Epidermal melanocyte (primary cell): ENCODE data around the gene WDPCP.
"Not testable (repeated sequence)": the region's sequence is repeated elsewhere in the genome, so short reads cannot be mapped to it uniquely, and the experiment has no call there.

Experiments
- DNase-seq: peaks from one replicate; pipeline ENCODE4 v3.0.0; 2011; ENCODE audit warnings: low spot score; ENCODE audit not compliant: insufficient read length

The WDPCP gene

GRCh38 chr2:63463142-63463541, 125.1 kb downstream of the WDPCP start:
- DNase-seq: no peak

GRCh38 chr2:63446658-63447057, 141.6 kb downstream of the WDPCP start:
- no peak for DNase-seq

GRCh38 chr2:63444565-63445288, 143.6 kb downstream of the WDPCP start:
- no peak for DNase-seq

- no peak for DNase-seq
Measured at GRCh38 chr2:63440612-63441011, 147.7 kb downstream of the WDPCP start.

GRCh38 chr2:63438181-63438580, 150.1 kb downstream of the WDPCP start:
- no peak for DNase-seq

GRCh38 chr2:63436488-63436887, 151.8 kb downstream of the WDPCP start:
- DNase-seq: no peak

- no peak for DNase-seq
Measured at GRCh38 chr2:63435070-63435469, 153.2 kb downstream of the WDPCP start.

GRCh38 chr2:63434024-63435001, 154.0 kb downstream of the WDPCP start:
- no peak for DNase-seq

- no peak for DNase-seq
Measured at GRCh38 chr2:63432373-63432772, 155.9 kb downstream of the WDPCP start.

- DNase-seq: no peak
Measured at GRCh38 chr2:63425606-63426005, 162.7 kb downstream of the WDPCP start.

- no peak for DNase-seq
Measured at GRCh38 chr2:63425079-63425416, 163.2 kb downstream of the WDPCP start.

- no peak for DNase-seq
Measured at GRCh38 chr2:63424329-63425078, 163.8 kb downstream of the WDPCP start.

- DNase-seq: no peak
Measured at GRCh38 chr2:63422556-63422955, 165.7 kb downstream of the WDPCP start.

GRCh38 chr2:63408530-63408929, 179.7 kb downstream of the WDPCP start:
- DNase-seq: no peak

GRCh38 chr2:63406641-63407040, 181.6 kb downstream of the WDPCP start:
- no peak for DNase-seq

GRCh38 chr2:63403820-63404219, 184.5 kb downstream of the WDPCP start:
- no peak for DNase-seq

- DNase-seq: not testable (repeated sequence)
Measured at GRCh38 chr2:63402889-63403288, 185.4 kb downstream of the WDPCP start.

GRCh38 chr2:63399156-63399555, 189.1 kb downstream of the WDPCP start:
- no peak for DNase-seq

GRCh38 chr2:63379451-63379850, 208.8 kb downstream of the WDPCP start:
- DNase-seq: no peak

GRCh38 chr2:63378589-63378988, 209.7 kb downstream of the WDPCP start:
- no peak for DNase-seq

- no peak for DNase-seq
Measured at GRCh38 chr2:63374341-63374740, 213.9 kb downstream of the WDPCP start.

GRCh38 chr2:63372549-63372948, 215.7 kb downstream of the WDPCP start:
- DNase-seq: no peak
